8988T (cell line): ENCODE results near the gene PRKCH.

Experiments
- DNase-seq: peaks from one replicate; pipeline ENCODE4 v3.0.0; 2011

PRKCH gene

GRCh38 chr14:61338457-61338856, 17.1 kb downstream of the PRKCH start:
- DNase-seq, result no peak

DNA sequence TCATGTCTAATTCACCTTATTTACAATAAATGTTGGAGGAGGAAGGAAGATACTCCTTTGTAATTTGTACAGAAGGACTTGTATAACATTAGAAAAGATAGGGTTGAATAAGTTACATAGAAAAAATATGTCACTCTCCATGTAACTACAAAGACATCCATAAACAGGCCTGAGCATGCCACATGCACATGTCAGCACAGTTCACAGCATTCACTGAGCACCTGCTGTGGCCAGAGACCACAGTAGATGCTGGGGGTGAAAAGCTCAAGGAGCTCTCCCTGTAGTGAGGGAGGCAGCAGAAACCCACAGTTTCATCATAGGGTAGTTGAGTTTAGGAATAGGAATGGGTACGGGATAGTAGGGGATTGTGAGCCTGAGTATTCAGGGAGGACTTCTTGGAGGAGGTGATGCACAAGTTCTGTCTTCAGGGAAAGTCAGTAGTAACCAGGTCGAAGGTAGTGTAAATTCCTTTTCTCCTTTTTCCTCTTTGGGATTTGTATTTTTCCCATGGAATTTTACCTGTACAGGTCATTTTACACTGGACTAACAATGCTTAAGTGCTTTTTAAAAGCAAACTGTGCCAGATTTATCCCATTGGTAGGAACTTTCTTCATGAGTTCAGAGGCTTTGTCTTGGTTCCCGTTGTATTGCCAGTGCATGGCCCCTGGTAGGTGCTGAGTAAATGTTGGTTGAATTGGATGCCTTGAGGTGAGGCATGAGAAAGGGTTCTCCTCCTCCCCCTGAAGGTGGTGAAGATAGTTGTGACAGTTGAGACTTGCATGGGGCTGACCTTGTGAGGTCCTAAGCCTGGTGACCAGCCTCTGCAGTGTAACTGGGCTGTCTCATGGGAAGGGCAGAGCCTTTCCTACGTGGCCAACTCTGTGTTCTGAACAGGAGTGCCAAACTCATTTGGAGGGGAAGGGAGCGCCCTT, 20.2 kb downstream of the PRKCH start:
- no peak for DNase-seq

DNA sequence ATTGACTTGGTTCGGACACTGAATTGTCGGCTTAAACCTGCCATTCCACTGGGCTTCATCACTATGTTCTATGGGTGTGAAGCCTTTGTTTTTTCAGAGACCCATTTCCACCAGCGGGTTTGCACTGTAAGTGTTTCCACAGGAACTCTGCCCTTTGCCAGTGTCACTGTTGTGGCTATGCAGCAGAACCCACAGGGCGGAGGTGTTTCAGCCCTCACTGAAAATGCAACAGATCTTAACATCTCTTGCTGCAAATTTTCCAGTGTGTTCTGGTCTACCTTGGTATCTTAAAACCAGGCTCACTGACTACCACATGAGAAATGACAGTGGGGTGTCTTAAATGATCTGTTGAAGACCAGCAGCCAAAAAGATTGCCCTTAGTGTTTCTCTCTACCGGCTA, 21.1 kb downstream of the PRKCH start:
- no peak for DNase-seq

GRCh38 chr14:61342932-61343331, 21.6 kb downstream of the PRKCH start:
- DNase-seq, result no peak

- no peak for DNase-seq
Observed at GRCh38 chr14:61343471-61343870, 22.1 kb downstream of the PRKCH start.

GRCh38 chr14:61343991-61344405, 22.6 kb downstream of the PRKCH start:
- no peak for DNase-seq

DNA sequence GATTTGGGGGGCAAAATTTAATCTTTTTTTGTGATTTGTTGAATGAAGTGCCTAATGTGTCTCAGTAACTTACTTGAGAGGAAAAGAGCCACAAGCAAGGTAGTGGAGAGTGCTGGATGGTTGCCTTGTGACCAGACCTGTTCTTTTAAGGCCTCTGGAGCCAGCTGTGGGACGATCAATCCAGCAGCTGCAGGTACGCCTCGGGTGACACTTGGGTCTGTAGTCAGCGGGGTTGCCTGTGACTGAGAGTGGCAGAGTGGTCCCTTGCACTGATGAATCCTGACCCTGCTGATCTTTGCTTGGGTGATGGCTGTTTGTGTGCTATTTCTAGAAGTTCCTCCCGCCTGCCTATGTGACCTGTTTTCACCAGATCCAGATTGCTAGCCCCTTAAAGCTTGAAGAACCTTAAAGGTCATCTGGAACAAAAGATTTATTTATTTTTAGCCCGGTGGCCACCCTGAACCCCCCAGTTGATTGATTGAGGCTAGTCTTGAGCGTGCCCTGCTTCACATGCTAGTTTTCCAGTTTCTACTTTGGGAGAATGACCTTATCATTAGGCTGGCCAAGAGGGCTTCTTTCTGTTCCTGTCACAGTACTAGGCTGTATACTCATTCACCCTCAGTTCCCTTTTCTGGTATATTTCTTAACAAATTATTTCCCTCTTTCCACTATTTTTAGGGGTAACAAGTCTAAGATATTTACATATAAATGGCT, 23.2 kb downstream of the PRKCH start:
- DNase-seq, result no peak

- no peak for DNase-seq
Observed at GRCh38 chr14:61345151-61345482, 23.7 kb downstream of the PRKCH start.

DNA sequence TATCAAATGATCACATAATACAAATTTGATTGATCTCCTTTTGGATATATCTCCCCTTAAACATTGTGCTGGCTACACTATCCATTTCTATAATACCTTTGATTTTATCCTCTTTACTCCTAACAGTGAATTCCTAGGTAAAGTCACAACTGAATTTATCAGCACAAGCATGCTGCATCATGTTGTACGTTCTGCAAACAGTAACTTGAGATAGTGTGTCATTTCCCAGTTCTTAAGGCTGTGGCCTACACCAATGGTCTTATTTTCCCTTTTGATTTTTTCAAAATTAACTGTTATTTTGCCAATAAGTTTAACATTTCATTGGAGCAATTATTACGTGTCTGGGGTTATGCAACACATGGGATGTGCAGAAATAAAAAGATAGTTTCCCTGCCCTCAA, 24.8 kb downstream of the PRKCH start:
- no peak for DNase-seq

GRCh38 chr14:61346793-61347192, 25.4 kb downstream of the PRKCH start:
- no peak for DNase-seq

- no peak for DNase-seq
Observed at GRCh38 chr14:61347826-61348443, 26.6 kb downstream of the PRKCH start.

- no peak for DNase-seq
Observed at GRCh38 chr14:61350427-61351270, 29.3 kb downstream of the PRKCH start.

DNA sequence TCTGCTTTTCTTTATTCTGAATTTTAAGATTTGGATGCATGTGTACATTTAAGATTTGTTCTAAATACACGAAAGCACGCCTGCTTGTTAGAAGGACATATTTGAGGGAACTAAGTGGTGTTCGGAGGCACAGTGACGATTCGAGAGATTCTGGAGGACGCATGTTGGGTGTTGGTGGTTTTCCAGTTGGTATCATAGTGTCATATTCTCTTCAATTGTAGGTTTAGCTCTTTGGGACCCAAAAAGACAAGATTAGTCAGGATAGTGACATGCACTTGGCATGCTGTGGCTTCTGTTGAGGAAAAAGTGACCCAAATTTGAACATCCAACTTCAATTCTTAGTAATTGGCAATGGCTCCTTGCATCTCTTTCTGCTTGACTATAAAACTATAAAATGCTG, 30.1 kb downstream of the PRKCH start:
- DNase-seq, result no peak

DNA sequence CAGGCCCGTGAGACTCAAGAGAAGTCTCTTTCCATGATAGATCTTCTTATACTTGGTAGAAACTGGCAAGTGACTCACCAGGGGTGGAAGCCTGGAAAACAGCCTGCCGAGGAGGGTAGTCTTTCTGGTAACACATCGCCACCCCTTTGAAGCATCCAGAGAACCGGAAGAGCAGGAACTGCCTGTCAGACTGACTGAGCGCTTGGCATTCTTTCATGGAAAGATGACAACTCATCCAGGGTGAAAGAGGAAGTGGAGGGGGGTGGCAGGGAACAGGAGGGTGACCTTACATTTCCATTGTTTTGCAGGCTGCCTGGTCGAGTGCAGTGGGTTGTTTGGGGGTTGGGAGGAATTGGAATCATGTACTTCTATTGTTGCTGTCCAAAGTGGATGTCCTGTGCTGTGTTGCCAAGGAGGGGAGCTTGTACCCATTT, 34.5 kb downstream of the PRKCH start:
- DNase-seq, result peak; percentile 35

DNA sequence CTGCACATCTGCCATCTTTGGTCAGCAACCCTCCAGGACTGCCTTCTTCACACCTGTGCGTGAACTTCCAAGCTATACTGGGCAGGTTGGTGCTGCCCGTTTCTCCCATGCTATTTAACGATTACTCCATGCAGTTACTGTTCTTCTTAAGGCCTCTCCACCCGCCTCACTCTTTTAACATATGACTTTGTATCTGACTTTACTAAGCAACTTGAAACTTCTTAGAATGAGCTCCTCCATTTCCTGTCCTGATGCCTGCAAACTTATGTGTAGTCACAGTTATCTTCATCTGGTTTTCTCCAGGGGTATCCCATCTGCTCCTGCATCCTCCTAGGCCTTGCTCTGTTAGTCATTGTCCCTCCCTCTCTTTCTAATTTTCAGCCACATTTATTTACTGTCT, 35.7 kb downstream of the PRKCH start:
- no peak for DNase-seq

GRCh38 chr14:61358554-61359226, 37.3 kb downstream of the PRKCH start:
- DNase-seq, result no peak

- DNase-seq, result no peak
Observed at GRCh38 chr14:61360796-61361525, 39.6 kb downstream of the PRKCH start.

GRCh38 chr14:61362072-61362750, 40.8 kb downstream of the PRKCH start:
- DNase-seq, result no peak

DNA sequence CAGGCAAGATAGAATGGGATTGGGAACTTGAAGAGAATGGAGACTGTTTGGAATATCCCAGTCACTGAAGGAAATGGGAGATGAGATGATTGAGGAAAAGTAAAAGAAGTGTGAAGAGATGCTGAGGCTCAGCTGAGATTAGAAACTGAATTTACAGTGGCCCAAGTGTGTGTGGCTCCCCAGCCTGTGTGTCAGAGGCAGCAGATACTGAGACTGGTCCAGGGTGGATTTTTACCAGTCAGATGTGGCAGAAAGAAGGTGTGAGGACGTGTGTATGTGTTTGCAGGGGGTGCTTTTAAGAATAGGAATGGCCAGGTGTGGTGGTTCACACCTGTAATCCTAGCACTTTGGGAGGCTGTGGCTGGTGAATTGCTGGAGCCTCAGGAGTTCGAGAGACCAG, 42.9 kb downstream of the PRKCH start:
- DNase-seq, result no peak

- no peak for DNase-seq
Observed at GRCh38 chr14:61365667-61366212, 44.4 kb downstream of the PRKCH start.
